Kidney epithelial cell (primary cell): ENCODE data around the gene AQP5. TPM values are rescaled to one million over a fixed set of nuclear protein-coding genes. Genes with fewer than 3 reads are reported as not detected.

Experiments
- DNase-seq: peaks from one replicate; pipeline ENCODE4 v3.0.0-alpha.2; 2010; ENCODE audit warnings: low read depth
- H3K27me3 ChIP-seq: 2 replicates; pipeline ENCODE4 v1.6.0; 2011; ENCODE audit warnings: low read length; ENCODE audit not compliant: control insufficient read depth, insufficient read depth
- H3K36me3 ChIP-seq: 2 replicates; pipeline ENCODE4 v1.5.1; 2011; ENCODE audit warnings: low read length; ENCODE audit not compliant: control insufficient read depth, insufficient read depth
- H3K4me3 ChIP-seq: 2 replicates; pipeline ENCODE4 v1.5.1; 2011; ENCODE audit warnings: low read depth, mild to moderate bottlenecking, control low read depth, low read length
- total RNA-seq: library from RNA; depleted of rRNA; stranded (reverse); fragments of >200 nt; gene quantifications from 2 replicates; pipeline ENCODE4 v1.2.3, GENCODE V29; 2015
- TF ChIP-seq, protein P1 (sequence below): IDR thresholded peaks from 2 replicates; pipeline ENCODE4 v1.5.1; 2011; ENCODE audit warnings: mild to moderate bottlenecking, moderate library complexity, low read length, control low read depth, inconsistent platforms; ENCODE audit not compliant: insufficient read depth, poor library complexity, severe bottlenecking

AQP5 gene
- total RNA-seq, 1 donor from 2014 or later = not detected

DNA sequence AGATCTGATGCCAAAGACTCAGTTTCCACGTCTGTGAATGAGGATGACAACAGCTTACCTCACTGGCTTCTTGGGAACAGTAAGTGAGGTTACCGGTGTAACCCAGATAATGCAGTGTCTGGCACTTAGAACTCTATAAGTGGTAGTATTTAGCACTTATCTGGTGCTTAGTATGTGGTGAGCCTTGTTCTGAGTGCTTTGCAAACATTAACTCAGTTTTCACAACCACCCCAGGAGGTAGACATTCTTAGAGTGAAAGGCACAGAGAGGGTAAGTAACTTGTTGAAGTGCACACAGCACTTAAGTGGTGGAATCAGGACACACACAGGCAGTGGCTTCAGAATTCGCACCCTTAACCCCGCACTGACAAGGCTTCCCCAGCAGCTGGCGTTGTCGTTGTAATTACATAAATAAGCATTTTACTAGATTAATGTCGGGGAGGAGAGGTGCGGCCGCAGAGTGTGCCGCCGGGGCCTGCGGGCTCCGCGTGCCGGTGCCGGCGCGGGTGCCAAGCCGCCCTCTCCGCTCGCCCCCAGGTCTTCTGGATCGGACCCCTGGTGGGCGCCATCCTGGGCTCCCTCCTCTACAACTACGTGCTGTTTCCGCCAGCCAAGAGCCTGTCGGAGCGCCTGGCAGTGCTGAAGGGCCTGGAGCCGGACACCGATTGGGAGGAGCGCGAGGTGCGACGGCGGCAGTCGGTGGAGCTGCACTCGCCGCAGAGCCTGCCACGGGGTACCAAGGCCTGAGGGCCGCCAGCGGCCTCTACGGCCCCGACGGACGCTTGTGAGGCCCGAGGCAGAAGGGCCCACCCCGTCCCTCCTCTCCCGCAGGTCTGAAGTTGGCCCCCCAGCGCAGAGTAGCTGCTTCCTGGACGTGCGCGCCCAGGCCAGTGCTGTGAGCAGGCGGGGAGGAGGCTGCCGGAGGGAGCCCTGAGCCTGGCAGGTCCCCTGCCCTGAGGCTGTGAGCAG is 6.5 kb upstream of the AQP5 start:
- peaks cover 24% of the 10 kb centered on the region for H3K27me3 ChIP-seq
- TF ChIP-seq, protein P1, sequence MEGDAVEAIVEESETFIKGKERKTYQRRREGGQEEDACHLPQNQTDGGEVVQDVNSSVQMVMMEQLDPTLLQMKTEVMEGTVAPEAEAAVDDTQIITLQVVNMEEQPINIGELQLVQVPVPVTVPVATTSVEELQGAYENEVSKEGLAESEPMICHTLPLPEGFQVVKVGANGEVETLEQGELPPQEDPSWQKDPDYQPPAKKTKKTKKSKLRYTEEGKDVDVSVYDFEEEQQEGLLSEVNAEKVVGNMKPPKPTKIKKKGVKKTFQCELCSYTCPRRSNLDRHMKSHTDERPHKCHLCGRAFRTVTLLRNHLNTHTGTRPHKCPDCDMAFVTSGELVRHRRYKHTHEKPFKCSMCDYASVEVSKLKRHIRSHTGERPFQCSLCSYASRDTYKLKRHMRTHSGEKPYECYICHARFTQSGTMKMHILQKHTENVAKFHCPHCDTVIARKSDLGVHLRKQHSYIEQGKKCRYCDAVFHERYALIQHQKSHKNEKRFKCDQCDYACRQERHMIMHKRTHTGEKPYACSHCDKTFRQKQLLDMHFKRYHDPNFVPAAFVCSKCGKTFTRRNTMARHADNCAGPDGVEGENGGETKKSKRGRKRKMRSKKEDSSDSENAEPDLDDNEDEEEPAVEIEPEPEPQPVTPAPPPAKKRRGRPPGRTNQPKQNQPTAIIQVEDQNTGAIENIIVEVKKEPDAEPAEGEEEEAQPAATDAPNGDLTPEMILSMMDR = no peak
- no peaks in the 10 kb centered on the region for H3K36me3 ChIP-seq
- no peak for DNase-seq
- H3K4me3 ChIP-seq = no peak overlapping the region

DNA sequence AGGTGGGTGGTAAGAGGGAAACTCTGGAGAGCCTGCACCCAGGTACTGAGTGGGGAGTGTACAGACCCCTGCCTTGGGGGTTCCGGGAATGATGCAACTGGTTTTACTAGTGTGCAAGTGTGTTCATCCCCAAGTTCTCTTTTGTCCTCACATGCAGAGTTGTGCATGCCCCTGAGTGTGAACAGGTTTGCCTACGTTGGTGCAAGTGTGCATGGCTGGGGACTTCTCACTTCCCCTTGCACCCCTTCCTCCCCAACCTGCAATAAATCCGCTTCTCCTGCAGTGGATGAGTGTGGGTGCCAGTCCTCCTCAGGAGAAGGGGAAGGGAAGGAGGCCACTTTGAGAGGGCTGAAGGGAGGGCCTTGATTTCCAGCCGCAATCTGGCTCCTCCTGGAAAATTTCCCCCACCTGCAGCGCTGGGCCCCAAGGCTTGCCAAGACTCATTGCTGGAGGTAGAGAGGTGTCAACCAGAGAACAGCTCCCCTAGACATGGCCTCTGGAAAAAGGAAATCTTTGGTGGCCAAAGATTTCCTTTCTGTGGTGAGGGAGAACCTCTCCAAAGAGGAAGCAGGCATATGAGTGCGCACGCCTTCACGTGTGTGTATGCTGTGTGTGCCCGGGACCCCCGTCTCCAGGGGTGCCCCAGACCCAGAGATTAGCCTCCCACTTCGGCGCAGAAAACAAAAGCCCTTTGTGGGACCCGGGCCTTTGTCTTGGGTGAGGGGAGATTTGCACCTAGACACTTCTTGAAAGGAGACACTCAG is 5.6 kb upstream of the AQP5 start:
- Histone ChIP-seq H3K36me3 (no peaks in the 10 kb centered on the region), H3K27me3 (peaks cover 30% of the 10 kb centered on the region), H3K4me3 (no peak overlapping the region)
- TF ChIP-seq, protein P1 = no peak
- DNase-seq = no peak

DNA sequence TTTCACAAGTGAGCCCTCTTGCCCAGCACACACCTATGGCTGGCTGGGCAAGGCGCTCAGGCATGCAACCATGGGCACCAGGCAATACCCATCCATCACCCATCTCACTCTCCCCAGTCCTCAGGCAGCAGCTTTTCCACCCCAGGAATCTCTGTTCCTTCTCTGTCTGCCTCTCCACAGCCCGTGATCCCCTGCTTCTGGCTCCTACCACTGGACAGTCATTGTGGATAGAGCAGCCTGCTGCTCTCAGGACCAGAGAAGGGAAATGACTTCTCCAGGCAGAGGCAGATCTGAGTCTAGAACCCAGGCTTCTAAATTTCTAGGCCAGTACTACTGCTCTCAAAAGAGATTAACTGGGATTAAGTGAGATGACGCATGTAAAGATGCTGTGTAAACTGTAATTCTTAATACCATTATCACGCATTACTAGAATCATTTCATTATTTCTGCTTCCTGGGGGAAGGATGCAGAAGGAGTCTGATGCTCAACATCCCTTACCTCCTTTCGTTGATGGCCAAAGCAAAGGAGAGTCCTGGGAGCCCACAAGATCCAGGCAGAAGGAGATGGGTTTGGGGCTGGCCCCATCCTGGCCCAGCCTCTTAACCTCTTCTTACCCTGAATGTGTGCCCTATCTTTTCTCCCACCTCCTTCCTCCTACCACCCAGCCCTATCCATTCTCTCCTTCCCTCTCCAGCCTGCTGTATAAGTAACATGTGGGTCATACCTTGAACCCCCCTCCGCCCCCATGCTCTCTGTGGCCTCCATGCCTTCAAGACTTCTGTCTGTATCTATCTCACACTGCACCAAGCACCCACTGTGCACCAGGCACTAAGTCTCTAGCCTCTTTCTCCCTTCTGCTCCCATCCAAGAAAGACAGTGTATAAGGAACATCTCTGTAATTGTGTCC is 4.8 kb upstream of the AQP5 start:
- H3K36me3 ChIP-seq = no peaks in the 10 kb centered on the region
- peaks cover 35% of the 10 kb centered on the region for H3K27me3 ChIP-seq
- TF ChIP-seq, protein P1 = no peak
- H3K4me3 ChIP-seq = no peak overlapping the region
- no peak for DNase-seq

DNA sequence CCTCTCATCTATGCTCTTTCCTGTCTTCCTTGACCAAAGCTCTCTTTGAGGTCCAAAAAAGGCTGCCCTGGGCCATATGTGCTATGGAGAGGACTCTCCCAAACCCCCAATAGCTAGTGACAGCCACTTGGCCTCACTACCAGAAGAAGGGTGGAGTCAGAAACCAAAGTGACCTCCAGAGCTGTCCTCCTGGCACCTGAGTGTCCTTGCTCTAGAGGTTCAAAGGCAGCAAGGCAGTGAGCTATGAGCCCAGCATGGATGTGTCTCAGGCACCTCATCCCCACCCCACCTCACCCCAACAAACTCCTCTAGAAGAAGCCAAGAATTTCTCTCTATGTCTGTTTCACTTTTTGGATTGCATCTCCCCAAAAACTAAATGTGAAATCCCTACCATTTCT is 4.1 kb upstream of the AQP5 start:
- TF ChIP-seq, protein P1 = no peak
- Histone ChIP-seq H3K27me3 (peaks cover 38% of the 10 kb centered on the region), H3K4me3 (no peak overlapping the region), H3K36me3 (no peaks in the 10 kb centered on the region)
- no peak for DNase-seq

DNA sequence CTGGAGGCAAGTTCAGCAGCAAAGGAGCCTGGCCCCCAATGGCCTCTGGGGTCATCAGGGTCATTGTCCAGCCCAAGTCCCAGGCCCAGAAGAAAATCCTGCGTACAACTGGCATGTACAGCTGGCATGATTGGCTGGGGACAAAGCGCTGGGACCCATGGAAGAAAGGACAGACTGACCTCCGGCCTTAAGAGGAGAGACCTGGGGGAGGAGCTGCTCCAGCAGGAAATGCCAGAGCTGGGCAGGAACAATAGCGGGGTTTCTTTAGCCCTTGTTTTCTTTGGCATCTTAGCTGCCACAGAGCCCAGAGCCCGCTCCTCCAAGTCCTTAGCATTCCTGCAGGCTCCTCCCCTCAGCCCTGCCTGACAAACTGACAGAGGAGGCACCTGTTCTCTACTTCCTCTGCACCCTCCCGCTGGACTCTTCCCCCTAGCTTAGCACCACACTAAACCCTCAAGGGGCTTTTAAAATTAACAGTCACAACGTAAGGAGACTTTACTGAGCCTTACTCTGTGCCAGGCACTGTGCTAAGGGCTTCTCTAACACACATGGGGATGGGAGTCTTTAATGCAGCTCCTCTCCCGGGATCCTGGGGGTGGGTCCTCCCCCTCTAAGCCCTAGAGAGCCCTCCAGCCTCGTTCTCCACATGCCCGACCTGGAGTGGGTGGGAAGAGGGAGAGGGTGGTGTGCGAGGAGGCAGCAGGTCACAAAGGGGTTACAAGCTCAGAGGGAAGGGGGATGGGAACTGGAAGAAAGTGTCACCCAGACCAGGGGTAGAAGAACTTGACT is 1.8 kb upstream of the AQP5 start:
- TF ChIP-seq, protein P1 = no peak
- peak; percentile 59 for DNase-seq
- no peak overlapping the region for H3K4me3 ChIP-seq
- H3K36me3 ChIP-seq = no peaks in the 10 kb centered on the region
- peaks cover 36% of the 10 kb centered on the region for H3K27me3 ChIP-seq
